ENCODE data around the gene SPRR4. TPM values are rescaled to one million over a fixed set of nuclear protein-coding genes. Genes with fewer than 3 reads are reported as not detected.

The SPRR4 gene
- total RNA-seq, 4 donors from 2014 or later: not detected

GRCh38 chr1:152941037-152941711 lies 29.3 kb upstream of the SPRR4 start:
- DNase-seq (ENCODE audit: low spot score) (no peak), ATAC-seq (ENCODE audit: low FRiP score) (no peak)
- no peak for TF ChIP-seq CTCF (IDR thresholded peaks at IDR 0.05)

- DNase-seq (ENCODE audit: low spot score) (no peak), ATAC-seq (ENCODE audit: low FRiP score) (no peak)
- no peak for TF ChIP-seq CTCF (IDR thresholded peaks at IDR 0.05)
Measured at GRCh38 chr1:152942161-152942560, 28.3 kb upstream of the SPRR4 start.

- no peak for DNase-seq (ENCODE audit: low spot score)
- no peak for TF ChIP-seq CTCF (IDR thresholded peaks at IDR 0.05)
- no peak for ATAC-seq (ENCODE audit: low FRiP score)
Measured at GRCh38 chr1:152946248-152946647, 24.2 kb upstream of the SPRR4 start.

- DNase-seq (ENCODE audit: low spot score) (no peak), ATAC-seq (ENCODE audit: low FRiP score) (no peak)
- TF ChIP-seq CTCF (IDR thresholded peaks at IDR 0.05): no peak
Measured at GRCh38 chr1:152946651-152947256, 23.7 kb upstream of the SPRR4 start, which contains the start of gene SPRR5. TSS of gene SPRR5 (plus strand) at chr1:152947206. CDS start at chr1:152948555, 1,349 bp downstream.

GRCh38 chr1:152951711-152952110 lies 18.7 kb upstream of the SPRR4 start:
- no peak for TF ChIP-seq CTCF (IDR thresholded peaks at IDR 0.05)
- no peak for DNase-seq (ENCODE audit: low spot score)
- ATAC-seq (ENCODE audit: low FRiP score): no peak

GRCh38 chr1:152953761-152954160 lies 16.7 kb upstream of the SPRR4 start:
- ATAC-seq (ENCODE audit: low FRiP score) (no peak), DNase-seq (ENCODE audit: low spot score) (no peak)
- TF ChIP-seq CTCF (IDR thresholded peaks at IDR 0.05): no peak

- ATAC-seq (ENCODE audit: low FRiP score): no peak
- TF ChIP-seq CTCF (IDR thresholded peaks at IDR 0.05): no peak
- DNase-seq (ENCODE audit: low spot score): no peak
Measured at GRCh38 chr1:152954436-152954835, 16.0 kb upstream of the SPRR4 start.
